GM18499 (cell line): ENCODE results near the gene ESRP2.

ENCODE experiments used
- ATAC-seq: cut with Tn5 transposase; IDR thresholded peaks from one replicate; pipeline ENCODE4 v1.9.1; 2021; ENCODE audit warnings: moderate number of reproducible peaks; ENCODE audit not compliant: insufficient read depth, unreplicated experiment

ESRP2 gene

DNA sequence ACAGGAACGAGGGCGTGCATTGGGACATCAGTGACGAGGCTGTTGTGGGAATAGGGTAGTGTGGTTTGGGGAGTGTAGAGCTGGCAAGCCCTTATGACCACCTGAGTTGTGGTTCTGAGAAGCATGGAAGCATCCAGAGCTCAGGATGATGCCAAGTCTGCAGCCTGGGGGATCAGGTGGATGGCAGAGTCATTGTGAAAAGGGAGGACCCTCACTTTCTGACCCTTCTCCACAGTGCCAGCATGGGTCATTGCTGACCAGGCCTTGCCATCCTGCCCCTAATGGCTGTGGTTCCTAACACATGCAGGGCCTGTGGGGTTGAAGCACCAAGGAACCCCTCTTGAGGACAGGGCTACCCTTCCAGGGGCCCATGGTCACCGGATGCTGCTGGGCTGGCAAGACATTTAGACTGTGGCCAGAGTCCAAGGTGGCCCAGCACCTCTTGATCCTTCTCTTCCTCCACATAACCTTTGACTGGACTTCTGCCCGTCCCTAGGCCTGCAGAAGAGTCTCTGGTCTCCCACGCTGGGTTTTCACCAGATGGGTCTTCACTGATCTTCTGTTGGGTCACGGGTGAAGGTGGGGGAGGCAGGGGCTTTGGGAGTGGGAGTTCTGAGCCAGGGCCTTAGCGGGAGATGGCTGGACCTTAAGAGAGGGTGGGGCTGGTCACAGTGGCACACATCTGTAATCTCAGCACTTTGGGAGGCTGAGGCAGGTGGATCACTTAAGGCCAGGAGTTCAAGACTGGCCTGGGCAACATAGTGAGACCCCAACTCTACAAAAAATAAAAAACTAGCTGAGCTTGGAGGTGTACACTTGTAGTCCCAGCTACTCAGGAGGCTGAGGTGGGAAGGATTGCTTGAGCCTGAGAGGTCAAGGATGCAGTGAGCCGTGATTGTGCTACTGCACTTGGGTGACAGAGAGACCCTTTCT lies 7.3 kb upstream of the ESRP2 start:
- no peak for ATAC-seq

DNA sequence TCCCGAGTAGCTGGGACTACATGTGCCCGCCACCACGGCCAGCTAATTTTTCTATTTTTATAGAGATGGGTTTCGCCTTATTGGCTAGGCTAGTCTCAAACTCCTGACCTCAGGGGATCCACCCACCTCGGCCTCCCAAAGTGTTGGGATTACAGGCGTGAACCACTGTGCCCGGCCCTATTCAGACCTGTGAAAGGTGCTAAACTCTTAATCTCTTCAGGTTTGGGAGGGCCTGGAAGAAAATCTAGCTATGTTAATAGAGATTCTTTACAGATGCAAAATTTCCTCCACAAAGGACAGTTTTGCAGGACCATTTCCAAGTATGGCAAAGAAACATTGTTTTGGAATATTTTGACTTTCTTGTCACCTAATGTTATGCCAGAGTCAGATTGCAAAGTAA lies 6.2 kb upstream of the ESRP2 start:
- no peak for ATAC-seq

DNA sequence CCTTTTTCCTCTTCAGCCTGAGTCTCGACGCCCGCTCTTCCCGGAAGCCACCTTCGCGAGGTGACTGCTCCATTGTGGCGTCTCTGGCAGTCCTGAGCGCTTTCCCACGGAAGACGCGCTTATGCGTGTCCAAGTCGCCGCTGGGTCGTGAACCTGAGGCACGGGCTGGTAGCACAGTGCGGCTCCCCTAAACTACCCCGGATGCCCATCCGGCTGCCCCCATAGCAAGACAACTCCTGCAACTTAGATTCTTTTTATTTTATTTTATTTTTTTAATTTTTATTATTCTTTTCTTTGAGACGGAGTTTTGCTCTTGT lies 2.1 kb upstream of the ESRP2 start:
- ATAC-seq: no peak

DNA sequence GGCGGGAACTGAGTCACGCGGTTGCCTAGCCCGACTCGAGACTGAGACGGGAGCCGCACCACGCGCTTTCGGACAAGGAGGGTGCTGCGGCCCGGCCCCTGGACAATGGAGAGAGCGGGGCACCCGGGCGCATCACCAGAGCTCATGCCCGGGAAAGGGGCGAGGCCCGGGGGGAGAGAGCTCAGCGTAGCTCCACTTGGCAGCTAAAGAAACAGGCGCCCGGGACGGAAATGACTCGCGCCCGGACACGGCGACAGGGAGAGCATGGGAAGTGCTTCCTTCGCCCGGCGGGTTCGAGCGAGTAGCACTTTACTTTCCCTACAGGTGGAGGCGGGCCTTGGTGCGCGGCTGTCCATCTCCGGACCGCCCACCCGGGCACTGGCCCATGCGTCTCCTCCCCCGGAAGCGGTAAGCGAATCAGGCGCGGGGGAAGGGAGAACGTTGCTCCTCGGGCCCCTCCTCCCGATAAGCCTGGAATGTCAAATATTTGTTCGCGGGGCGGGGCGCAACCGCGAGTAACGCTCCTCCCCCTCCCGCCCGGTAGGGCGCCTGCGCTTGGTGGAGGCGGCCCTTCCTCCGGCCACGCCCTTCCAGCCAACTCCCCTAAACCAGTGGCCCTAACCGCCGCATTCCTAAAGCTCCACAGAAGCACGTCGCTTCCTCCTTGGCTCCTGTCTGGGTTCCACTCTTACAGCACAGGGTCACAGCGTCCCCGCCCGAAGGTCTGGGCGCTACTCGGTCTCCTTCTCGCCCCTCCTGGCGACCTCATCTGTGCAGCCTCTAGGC lies 1.5 kb upstream of the ESRP2 start:
- peak; percentile 53 for ATAC-seq

DNA sequence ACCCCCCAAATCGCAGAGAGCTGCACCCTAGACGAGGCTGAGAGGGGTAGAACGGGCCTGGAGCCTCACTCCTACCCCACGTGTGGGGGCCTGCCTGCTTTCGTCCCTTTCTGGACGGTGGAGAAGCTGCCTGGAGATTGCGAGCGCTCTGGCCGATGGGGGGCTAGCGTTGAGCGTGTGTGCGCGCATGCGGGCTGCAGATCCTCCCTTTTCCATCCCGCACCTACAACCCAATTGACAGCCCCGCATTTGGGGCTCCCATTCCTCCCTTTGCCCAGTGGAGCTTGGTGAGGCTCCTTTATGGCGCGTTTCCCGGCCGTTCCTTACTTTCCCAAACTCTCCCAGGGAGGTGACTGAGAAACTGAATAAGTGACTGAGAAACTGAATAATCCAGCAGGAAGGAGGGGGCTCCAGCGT lies 907 bp upstream of the ESRP2 start:
- ATAC-seq: no peak

DNA sequence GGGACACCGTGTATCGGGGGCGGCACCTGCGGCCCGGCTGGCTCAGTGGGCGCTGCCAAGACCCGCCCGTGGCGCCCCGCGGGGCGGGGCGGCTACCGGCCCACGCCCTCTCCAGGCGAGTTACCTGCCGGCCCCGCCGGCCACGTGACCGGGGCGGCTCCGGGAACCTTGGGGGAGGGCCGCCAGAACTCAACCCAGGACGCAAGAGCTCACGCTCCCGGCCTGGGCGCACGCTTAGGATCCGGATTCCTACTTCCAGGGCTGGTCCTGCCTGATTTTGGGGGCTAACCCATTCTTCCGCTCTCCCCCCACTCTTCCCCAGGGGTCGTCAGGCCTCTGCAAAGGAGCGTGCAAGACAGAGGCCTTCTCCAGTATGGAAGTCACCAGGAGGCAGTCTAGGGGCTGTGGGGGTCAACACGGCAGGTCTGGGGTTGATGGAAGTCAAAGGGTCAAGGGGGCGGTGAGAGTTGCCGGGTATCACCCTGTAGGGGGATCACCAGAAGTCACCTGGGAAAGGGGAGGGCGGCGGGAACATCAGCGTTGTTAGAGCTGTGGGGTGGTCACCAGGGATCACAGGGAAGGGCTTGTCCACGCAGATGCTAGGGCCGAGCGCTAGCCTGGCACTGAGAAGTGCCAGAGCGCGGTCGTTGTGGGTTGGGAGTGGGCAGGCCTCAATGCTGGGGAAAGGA lies 354 bp upstream of the ESRP2 start:
- ATAC-seq: no peak

DNA sequence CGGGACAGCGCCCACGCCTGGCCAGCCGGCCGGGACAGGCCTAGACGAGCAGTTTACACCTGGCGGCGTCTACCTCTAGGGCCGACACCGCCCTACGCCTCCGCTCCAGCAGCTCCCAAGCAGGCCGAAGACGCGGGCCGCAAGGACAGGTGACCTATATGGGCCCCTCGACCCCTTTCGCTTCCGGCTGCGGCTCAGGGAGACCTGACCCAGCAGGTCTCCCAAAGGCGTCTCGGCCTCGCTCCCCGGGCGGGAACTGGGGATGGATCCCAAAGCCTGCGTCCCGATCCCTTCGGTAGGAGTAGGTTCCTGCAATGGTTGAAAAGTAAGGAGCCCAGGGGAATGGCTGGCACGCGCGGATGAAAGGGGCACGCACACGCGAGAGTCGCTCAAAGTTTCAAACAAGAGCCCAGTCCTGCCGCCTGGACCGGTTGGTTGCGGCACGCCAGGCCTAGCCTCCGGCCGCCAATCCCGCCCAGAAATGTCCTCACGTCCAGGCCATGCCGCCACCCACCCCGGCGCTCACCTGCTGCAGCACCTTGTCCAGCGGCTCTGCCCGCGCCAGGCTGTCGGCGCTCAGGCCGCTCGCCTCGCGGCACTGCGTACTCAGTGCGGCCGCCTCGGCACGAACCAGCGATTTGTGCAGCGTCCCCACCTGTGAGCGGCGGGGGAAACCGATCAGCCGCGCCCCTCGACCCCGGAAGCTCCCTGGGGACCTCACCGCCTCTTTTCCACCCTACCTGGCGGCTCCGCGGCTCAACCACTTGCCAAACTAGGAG lies 630 bp downstream of the ESRP2 start:
- ATAC-seq: no peak

DNA sequence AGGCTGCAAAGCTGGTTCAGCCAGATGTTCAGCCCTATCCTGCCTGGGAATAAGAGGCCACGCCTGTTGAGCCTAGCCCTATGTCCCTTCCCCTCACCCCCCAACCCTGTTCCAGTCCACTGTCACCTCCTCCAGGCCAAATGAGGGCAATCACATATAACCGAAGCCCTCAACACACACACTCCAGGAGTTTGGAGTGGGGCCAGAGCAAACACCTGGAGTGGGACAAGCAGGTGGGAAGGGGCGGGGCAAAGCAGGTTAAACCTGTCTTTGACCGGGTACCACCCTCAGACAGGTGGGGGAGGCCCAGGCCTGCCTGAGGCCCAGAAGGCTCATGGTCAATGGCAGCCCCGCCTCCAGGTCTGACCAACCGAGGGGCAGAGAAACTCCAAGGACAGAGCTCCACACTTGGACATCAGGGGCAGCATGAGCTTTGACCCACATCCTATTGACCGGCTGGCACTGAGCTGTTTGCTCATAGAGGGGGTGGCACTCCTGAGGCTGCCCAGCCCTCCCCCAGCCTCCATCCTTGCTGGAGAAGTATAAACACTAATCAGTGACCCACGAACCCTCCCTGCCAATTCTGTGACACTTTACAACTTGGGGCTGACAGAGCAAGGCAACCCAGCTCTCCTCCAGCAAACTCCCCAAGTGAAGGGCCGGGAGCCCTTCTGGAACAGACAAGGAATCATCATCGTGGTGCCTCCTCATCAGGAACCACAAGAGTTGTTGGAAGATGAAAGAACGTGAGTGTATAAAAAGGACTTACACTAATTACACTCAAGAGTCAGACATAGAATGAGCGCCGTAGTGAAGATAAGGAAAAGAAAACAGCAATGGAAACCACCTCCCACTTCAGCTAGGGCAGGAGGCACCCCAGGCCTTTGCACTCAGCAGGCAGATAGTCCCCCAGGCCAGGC lies 1.5 kb downstream of the ESRP2 start:
- no peak for ATAC-seq

DNA sequence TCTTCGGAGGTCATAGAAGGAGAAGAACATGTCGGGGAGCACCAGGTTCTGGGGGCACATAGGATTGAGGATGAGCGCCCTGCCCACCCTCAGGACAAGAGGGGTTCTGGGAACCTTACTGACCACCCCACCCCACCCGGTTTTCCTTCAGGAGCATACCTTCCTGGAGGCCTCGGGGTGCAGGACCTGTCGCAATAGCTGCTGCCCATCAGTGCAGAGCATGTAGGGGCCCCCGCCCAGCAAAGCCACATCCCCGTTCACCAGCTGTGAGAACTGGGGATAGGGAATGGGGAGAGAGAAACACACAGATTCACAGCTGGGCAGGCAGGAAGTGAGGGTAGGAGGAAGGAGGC lies 2.1 kb downstream of the ESRP2 start:
- no peak for ATAC-seq

DNA sequence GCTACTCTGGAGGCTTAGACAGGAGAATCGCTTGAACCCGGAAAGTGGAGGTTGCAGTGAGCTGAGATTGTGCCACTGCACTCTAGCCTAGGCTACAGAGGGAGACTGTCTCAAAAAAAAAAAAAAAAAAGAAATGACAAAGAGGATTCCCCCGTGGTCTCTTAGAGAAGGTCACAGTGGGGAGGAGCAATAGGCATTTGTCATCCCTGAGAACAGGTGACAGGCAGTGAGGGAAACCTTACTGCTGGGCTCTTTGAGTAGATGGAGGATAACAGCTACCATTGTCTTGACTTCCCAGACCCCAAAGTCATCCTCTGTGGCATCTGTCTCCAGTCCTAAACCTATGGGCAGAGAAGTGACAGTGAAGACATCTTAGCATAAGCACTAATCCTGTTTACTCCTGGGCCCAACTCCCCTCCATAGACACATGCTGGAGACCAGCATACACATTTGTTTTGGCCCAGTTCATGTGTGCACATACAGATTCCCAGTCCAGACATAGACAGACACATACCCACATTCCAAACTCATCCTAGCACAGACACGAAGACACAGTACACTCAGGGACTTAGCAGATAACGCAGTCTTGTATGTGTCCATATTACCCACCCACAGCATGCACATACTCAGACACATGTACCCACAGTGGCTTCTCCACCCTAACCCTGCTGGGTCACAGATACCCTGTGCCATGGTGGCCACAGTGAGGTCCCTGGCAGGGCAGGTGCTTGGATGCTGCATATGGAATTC lies 2.7 kb downstream of the ESRP2 start:
- ATAC-seq: no peak

DNA sequence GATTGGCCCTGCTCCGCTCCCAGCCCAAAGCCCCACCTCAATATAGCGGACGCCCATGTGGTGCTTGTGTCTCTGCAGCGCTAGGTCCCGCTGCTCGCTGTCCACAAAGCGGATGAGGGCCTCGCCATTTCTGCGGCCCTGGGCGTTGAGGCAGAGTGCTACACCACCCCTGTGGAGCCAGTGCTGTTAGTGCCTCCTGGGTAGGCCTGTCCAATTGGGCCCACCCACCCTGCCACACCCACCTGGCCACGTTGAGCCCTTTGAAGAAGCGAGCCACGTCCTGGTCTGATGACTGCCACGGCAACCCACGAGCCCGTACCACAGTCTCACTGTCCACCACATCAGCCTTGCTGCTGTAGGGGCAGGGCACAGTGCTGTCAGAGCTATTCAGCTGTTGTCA lies 3.6 kb downstream of the ESRP2 start:
- ATAC-seq: no peak

DNA sequence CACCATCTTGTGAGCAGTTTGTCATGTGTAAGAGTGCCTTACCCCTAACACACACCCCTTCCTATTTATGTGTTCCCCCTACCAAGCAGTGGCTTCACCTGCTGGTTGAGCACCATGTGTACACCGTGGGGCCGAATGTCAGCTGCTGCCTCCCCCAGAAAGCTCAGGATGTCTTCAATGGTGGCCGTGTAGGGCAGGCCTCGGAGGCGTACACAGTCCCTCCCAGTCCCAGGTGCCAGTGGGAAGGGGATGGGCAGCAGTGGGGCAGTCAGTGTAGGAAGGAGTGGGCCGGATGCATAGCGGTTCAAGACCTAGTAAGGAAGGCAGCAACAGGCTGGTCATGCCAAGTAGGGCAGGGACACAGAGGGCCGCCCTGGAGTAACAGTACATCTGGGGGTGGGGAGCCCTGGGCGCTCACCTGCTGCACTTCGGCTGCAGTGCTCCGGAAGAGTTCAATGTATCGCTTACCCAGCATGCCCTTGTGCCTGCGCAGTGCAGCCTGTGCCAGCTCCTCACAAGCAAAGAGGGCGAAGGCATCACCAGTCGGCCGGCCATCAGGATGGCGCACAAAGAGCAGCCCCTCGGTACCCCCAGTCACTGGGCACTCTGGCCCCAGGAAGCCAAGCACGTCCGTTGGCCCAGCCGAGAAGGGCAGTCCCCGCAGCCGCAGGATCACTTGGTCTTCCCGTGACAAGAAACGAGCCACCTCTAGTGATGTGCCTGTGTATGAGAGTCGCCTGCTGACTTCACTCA lies 4.4 kb downstream of the ESRP2 start:
- no peak for ATAC-seq

DNA sequence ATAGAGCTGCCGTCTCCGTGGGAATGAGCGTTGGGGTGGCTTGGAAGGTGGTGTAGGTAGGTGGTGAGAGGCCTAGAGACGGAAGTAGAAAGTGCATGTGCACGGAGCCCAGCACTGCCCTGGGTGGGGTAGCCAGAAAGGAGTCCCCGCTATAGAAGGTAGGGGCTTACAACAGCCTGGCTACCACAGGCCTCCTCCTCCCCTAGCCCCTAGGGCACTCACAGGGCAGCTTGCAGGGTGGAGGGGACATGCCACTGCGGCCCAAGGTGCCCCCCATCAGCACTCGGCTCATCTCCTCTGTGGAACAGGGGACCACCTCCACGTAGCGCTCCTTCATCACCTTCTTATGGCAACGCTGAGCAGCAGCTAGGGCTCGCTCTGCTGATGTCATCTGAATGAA lies 5.0 kb downstream of the ESRP2 start:
- ATAC-seq: no peak

DNA sequence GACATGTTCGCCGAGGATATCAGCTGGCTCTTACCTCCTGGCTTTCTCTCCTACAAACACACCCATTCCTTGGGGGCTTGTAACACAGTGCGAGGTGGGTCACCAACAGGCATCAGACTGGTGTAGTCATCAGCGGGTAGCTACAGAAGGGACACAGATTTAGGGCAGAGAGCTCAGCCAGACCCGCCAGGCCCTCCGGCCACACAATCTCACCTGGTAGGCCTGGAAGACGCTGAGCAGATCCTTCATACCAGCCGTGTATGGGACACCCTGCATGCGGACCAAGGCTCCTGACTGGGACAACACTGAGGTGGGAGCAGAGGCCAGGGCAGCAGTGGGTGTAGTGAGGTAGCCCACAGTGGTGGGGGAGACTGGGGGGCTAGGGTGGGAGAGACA lies 5.8 kb downstream of the ESRP2 start:
- ATAC-seq: no peak

DNA sequence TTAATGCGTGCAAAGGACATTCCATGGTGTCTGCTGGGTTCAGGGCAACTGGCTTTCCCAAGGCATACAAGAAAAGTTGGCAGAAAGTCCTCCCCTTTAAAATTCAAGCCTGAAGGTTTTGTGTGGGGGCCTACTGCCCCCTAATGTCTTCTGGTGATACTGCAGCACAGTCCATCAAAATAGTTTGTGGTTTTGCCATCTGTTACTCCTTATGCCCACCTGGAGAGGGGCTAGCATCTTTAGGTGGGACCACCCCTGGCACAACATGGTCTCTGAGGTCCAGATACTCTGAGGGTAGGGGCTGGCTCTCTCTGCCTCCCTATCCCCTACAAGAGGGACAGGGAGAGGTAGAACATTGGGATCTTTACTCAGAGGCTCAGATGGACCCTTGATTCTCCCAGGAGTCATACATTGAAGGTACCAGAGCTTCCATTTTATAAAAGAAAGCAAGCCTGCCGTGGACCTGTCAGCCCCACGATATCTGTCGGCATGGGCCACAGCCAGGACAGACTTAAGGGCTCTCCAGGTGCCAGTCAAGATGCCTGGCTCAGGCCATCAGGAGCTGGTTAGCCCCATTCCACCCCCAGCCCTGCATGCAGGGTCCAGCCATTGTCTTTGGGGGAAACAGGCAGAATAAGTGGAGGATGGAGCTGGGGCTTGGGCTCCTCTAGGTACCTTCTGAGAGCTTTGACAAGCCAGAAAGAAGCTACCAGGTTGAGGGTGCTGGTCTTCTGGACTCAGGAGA lies 6.3 kb downstream of the ESRP2 start:
- no peak for ATAC-seq

DNA sequence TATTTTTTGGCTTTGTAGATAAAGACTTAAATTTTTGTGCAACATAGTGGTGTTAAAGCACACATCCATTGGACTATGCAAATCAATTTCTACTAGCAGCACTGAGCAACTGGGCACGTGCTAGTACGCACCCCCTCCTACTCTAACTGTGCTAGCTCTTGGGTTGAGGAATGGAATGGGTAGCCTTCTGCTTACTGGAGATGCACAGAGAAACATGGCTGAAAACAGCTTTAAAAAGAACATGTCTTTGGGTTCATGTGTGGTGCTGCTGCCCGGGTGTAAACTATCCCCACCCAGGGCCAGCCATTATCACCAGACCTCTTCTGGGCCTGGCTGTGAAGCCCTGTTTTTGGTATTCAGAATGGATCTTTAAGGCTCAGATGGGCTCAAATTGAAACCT lies 7.3 kb downstream of the ESRP2 start:
- no peak for ATAC-seq

DNA sequence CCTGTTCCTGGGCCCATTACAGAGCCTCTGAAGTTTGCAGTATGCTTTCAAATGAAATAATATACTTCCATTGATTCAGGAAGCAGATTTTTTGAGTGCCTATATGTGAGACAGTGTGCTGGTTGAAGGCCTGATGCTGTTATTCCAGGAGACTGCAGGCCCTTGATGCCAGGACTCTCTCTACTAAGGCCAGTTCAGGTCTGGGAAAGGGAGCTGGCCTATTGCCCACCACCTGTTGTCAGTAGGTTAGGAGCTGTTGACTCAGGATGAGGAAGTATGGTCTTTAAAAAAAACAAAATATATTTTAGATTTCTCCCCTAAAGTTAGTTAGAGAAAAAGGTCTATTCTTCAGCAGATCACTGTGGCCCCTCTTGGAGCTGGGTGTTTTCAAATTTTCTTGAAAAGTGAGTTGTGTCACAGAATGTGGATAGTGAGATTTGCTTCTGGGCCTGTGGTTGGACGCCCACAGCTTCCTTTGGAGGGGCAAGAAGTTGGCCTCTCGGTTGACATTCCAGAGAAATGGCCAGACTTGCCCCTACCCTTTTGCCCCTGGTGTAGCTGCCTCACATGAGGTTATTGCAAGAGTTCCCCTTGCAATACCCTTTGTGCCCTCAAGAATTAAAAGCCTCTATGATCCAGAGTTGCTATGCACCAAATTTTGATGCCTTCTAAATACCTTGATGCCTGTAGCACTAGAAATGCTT lies 7.9 kb downstream of the ESRP2 start:
- no peak for ATAC-seq
